ENCODE results near the gene LSM7. TPM values are rescaled to one million over a fixed set of nuclear protein-coding genes. Genes with fewer than 3 reads are reported as not detected.

Gene LSM7
- total RNA-seq, 2 experiments from 2014 or later, result 154 to 162 TPM

DNA sequence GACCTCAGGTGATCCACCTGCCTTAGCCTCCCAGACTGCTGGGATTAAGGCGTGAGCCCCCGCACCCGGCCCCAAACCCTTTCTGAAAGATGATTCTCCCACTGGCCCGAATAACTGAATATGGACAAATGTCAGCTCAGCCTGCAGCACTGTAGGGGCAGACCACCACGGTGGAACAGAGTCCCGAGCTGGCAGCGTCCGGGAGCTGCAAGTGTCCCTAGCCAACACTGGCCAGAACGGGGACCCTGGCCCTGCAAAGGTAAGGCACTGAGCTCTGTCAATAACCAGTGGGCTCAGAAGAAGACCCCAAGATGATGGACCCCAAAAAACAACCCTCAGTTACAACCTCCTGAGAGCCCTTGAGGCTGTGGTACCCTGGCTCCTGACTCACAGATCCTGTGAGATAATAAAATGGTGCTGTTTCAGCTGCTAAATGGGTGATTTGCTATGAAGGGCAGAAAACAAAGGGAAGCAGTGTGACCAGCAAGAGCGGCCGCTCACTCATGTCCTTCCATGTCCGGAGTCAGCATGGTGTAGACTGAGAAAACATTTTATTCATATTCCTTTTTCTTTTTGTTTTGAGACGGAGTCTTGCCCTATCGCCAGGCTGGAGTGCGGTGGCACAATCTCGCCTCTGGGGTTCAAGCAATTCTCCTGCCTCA is 1.6 kb downstream of the LSM7 start:
- CTCF ChIA-PET, result interaction anchor here (0.7 to 2.3 kb wide), 4 partner anchors 10 to 91 kb away, joined by 3 to 5 read pairs (median 4); partner anchors contain the start of gene PLEKHJ1
- H3K9me3 Mint-ChIP-seq, result no peaks in the 10 kb centered on the region

GRCh38 chr19:2325281-2326046 is 2.9 kb downstream of the LSM7 start:
- ChIA-PET POLR2A (interaction anchor here (0.6 to 4.1 kb wide), 2 partner anchors 9 to 90 kb away, joined by 3 to 32 read pairs; partner anchors contain the start of gene PLEKHJ1), CTCF (interaction anchor here (0.6 to 2.3 kb wide), 3 partner anchors 30 to 69 kb away, joined by 3 to 5 read pairs (median 3); no protein-coding TSS in a partner anchor)
- ATAC-seq (no peak), DNase-seq (no peak)
- Mint-ChIP-seq H3K27me3 (no peaks in the 10 kb centered on the region), H3K27ac (no peak overlapping the region), H3K4me3 (peak overlapping the region; percentile 95), H3K36me3 (ENCODE audit: low read depth) (peaks cover 41% of the 10 kb centered on the region), H3K9me3 (no peaks in the 10 kb centered on the region), H3K4me1 (ENCODE audit: low read depth) (peaks cover 45% of the 10 kb centered on the region)
- intact Hi-C loops (cut with micrococcal nuclease), result no loop called here
- TF ChIP-seq, protein P1, sequence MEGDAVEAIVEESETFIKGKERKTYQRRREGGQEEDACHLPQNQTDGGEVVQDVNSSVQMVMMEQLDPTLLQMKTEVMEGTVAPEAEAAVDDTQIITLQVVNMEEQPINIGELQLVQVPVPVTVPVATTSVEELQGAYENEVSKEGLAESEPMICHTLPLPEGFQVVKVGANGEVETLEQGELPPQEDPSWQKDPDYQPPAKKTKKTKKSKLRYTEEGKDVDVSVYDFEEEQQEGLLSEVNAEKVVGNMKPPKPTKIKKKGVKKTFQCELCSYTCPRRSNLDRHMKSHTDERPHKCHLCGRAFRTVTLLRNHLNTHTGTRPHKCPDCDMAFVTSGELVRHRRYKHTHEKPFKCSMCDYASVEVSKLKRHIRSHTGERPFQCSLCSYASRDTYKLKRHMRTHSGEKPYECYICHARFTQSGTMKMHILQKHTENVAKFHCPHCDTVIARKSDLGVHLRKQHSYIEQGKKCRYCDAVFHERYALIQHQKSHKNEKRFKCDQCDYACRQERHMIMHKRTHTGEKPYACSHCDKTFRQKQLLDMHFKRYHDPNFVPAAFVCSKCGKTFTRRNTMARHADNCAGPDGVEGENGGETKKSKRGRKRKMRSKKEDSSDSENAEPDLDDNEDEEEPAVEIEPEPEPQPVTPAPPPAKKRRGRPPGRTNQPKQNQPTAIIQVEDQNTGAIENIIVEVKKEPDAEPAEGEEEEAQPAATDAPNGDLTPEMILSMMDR (IDR thresholded peaks at IDR 0.05), result no peak

More for the DNA sequence above, 1.6 kb downstream of the LSM7 start:
- H3K27ac Mint-ChIP-seq, result peak overlapping the region; percentile 98
- H3K36me3 Mint-ChIP-seq (ENCODE audit: low read depth), result peaks cover 41% of the 10 kb centered on the region
- intact Hi-C loops (cut with micrococcal nuclease), result no loop called here
- TF ChIP-seq, protein P1 (IDR thresholded peaks at IDR 0.05), result no peak
- POLR2A ChIA-PET, result interaction anchor here (1.0 to 4.1 kb wide), 6 partner anchors 10 to 295 kb away, joined by 3 to 32 read pairs (median 4); partner anchors contain the start of gene GADD45B
- H3K27me3 Mint-ChIP-seq, result no peaks in the 10 kb centered on the region
- DNase-seq (no peak), ATAC-seq (no peak)
- peaks cover 58% of the 10 kb centered on the region for H3K4me1 Mint-ChIP-seq (ENCODE audit: low read depth)
- peak overlapping the region; percentile 95 for H3K4me3 Mint-ChIP-seq

GRCh38 chr19:2324220-2324948 is 4.0 kb downstream of the LSM7 start:
- Mint-ChIP-seq H3K4me3 (no peak overlapping the region), H3K4me1 (ENCODE audit: low read depth) (peaks cover 36% of the 10 kb centered on the region), H3K9me3 (no peaks in the 10 kb centered on the region), H3K36me3 (ENCODE audit: low read depth) (peaks cover 39% of the 10 kb centered on the region), H3K27me3 (no peaks in the 10 kb centered on the region), H3K27ac (no peak overlapping the region)
- ATAC-seq, result no peak
- no peak for DNase-seq
- POLR2A ChIA-PET, result interaction anchor here (0.6 to 4.1 kb wide), 4 partner anchors 8 to 24 kb away, joined by 3 to 32 read pairs (median 4); no protein-coding TSS in a partner anchor
- TF ChIP-seq, protein P1 (IDR thresholded peaks at IDR 0.05), result no peak
- CTCF ChIA-PET, result interaction anchor here (1.0 kb wide), 1 partner anchor 29 kb away, joined by 3 read pairs; no protein-coding TSS in a partner anchor
- intact Hi-C loops (cut with micrococcal nuclease), result no loop called here

GRCh38 chr19:2323707-2324106 is 4.7 kb downstream of the LSM7 start:
- H3K36me3 Mint-ChIP-seq (ENCODE audit: low read depth), result peaks cover 39% of the 10 kb centered on the region
- TF ChIP-seq, protein P1 (IDR thresholded peaks at IDR 0.05), result no peak
- POLR2A ChIA-PET, result interaction anchor here (0.6 to 1.2 kb wide), 3 partner anchors 9 to 23 kb away, joined by 3 to 4 read pairs (median 3); no protein-coding TSS in a partner anchor

More at GRCh38 chr19:2323707-2324106, 4.7 kb downstream of the LSM7 start:
- no peak overlapping the region for H3K27ac Mint-ChIP-seq
- peaks cover 34% of the 10 kb centered on the region for H3K4me1 Mint-ChIP-seq (ENCODE audit: low read depth)
- CTCF ChIA-PET, result no interaction called here
- H3K27me3 Mint-ChIP-seq, result no peaks in the 10 kb centered on the region
- intact Hi-C loops (cut with micrococcal nuclease), result no loop called here
- DNase-seq, result no peak
- no peak for ATAC-seq
- no peaks in the 10 kb centered on the region for H3K9me3 Mint-ChIP-seq
- H3K4me3 Mint-ChIP-seq, result no peak overlapping the region

All from activated CD8-positive, alpha-beta T cell treated with anti-CD3 and anti-CD28 coated beads for 36 hours (primary cell).